ENCODE data around the gene SREBF1.

Gene SREBF1

GRCh38 chr17:17822616-17823015, 14.2 kb downstream of the SREBF1 start:
- DNase-seq, result no peak

GRCh38 chr17:17822189-17822588, 14.6 kb downstream of the SREBF1 start:
- DNase-seq, result no peak

- no peak for DNase-seq
Observed at GRCh38 chr17:17820463-17821158, 16.2 kb downstream of the SREBF1 start.

GRCh38 chr17:17820046-17820445, 16.7 kb downstream of the SREBF1 start:
- DNase-seq, result no peak

- DNase-seq, result peak; percentile 68
Observed at GRCh38 chr17:17819561-17819995, 17.2 kb downstream of the SREBF1 start.

- DNase-seq, result no peak
Observed at GRCh38 chr17:17819111-17819510, 17.7 kb downstream of the SREBF1 start.

- DNase-seq, result no peak
Observed at GRCh38 chr17:17818088-17818526, 18.7 kb downstream of the SREBF1 start.

- no peak for DNase-seq
Observed at GRCh38 chr17:17817552-17817947, 19.2 kb downstream of the SREBF1 start.

GRCh38 chr17:17816831-17817551, 19.8 kb downstream of the SREBF1 start:
- DNase-seq, result no peak

GRCh38 chr17:17816240-17816814, 20.5 kb downstream of the SREBF1 start:
- no peak for DNase-seq

GRCh38 chr17:17815436-17816200, 21.2 kb downstream of the SREBF1 start:
- DNase-seq, result no peak

- DNase-seq, result no peak
Observed at GRCh38 chr17:17815062-17815406, 21.8 kb downstream of the SREBF1 start.

GRCh38 chr17:17814162-17815061, 22.4 kb downstream of the SREBF1 start:
- no peak for DNase-seq

- DNase-seq, result no peak
Observed at GRCh38 chr17:17813725-17814095, 23.1 kb downstream of the SREBF1 start.

GRCh38 chr17:17813055-17813724, 23.6 kb downstream of the SREBF1 start:
- no peak for DNase-seq

GRCh38 chr17:17812211-17813054, 24.4 kb downstream of the SREBF1 start:
- DNase-seq, result peak; percentile 68

- DNase-seq, result no peak
Observed at GRCh38 chr17:17811381-17812210, 25.2 kb downstream of the SREBF1 start.

- no peak for DNase-seq
Observed at GRCh38 chr17:17810895-17811248, 25.9 kb downstream of the SREBF1 start.

GRCh38 chr17:17810084-17810894, 26.5 kb downstream of the SREBF1 start:
- DNase-seq, result no peak

Data from stimulated activated CD4-positive, alpha-beta T cell treated with anti-CD3 and anti-CD28 coated beads, Interleukin-4, amount 100 ng/mL, for 1 hour (primary cell).